Natural killer cell (primary cell): ENCODE measurements around the gene KCTD20. TPM values are rescaled to one million over a fixed set of nuclear protein-coding genes. Genes with fewer than 3 reads are reported as not detected.
"Not testable (repeated sequence)": the region's sequence is repeated elsewhere in the genome, so short reads cannot be mapped to it uniquely, and the experiment has no call there.

ENCODE experiments used
- ATAC-seq, 3 donors: fragments of 150-1000 bp in 2 of 3; fragments of 200-7000 bp in 1 of 3; cut with Tn5 transposase; 1 replicate in 1 of 3; 2 replicates in 2 of 3; pipeline ENCODE4 v1.10.0; 2021; ENCODE audit warnings: mild to moderate bottlenecking in 2 of 3, moderate library complexity in 2 of 3
- DNase-seq, 2 donors: peaks; one replicate each; pipeline versions ENCODE4 v3.0.0 to v3.0.0-alpha.2; 2013 to 2021; ENCODE audit warnings: mixed read lengths in 1 of 2
- H3K27ac ChIP-seq: one replicate; pipeline ENCODE4 v1.5.1; 2013; ENCODE audit warnings: mild to moderate bottlenecking, low read length
- H3K27me3 ChIP-seq: one replicate; pipeline ENCODE4 v1.6.1; 2013; ENCODE audit warnings: low read length; ENCODE audit not compliant: control insufficient read depth, insufficient read depth
- H3K36me3 ChIP-seq: one replicate; pipeline ENCODE4 v1.6.1; 2013; ENCODE audit warnings: low read length; ENCODE audit not compliant: control insufficient read depth, insufficient read depth
- H3K4me1 ChIP-seq: one replicate; pipeline ENCODE4 v1.6.1; 2013; ENCODE audit warnings: low read length; ENCODE audit not compliant: control insufficient read depth, insufficient read depth
- H3K4me3 ChIP-seq: one replicate; pipeline ENCODE4 v1.5.1; 2013; ENCODE audit warnings: low read length
- H3K9me3 ChIP-seq: one replicate; pipeline ENCODE4 v1.6.1; 2013; ENCODE audit warnings: low read length; ENCODE audit not compliant: control insufficient read depth, insufficient read depth
- H3K27ac Mint-ChIP-seq, 2 donors: one replicate each; pipeline ENCODE4 v1.8.0; 2022; ENCODE audit warnings: mild to moderate bottlenecking in 2 of 2, mixed read lengths in 2 of 2, moderate library complexity in 1 of 2
- H3K27me3 Mint-ChIP-seq, 2 donors: one replicate each; pipeline ENCODE4 v1.8.0; 2022; ENCODE audit warnings: low read depth in 2 of 2, mixed read lengths in 2 of 2
- H3K36me3 Mint-ChIP-seq: one replicate; pipeline ENCODE4 v1.8.0; 2022; ENCODE audit warnings: mixed read lengths
- H3K4me1 Mint-ChIP-seq, 2 donors: one replicate each; pipeline ENCODE4 v1.8.0; 2022; ENCODE audit warnings: mixed read lengths in 2 of 2
- H3K4me3 Mint-ChIP-seq: one replicate; pipeline ENCODE4 v1.8.0; 2022; ENCODE audit warnings: mild to moderate bottlenecking, moderate library complexity, mixed read lengths
- H3K9me3 Mint-ChIP-seq, 2 donors: one replicate each; pipeline ENCODE4 v1.8.0; 2022; ENCODE audit warnings: mixed read lengths in 2 of 2
- WGBS: methylation state at CpG from one replicate; pipeline ENCODE4 v1.1.7; 2013; ENCODE audit warnings: missing lambda C conversion rate; ENCODE audit not compliant: insufficient coverage; 5-methylcytosine and 5-hydroxymethylcytosine counted together
- intact Hi-C: fragments of 100-400 bp; cut with micrococcal nuclease; formaldehyde crosslinking; loops from one replicate; pipeline ENCODE4 v1.14.2; 2022
- total RNA-seq, 4 donors: library from RNA; stranded (reverse); fragments of 120-200 nt in 1 of 4; gene quantifications; one replicate each; pipeline versions ENCODE4 v1.2.3 to v1.2.4, GENCODE V29; 2013 to 2022
- TF ChIP-seq, protein P1 (sequence below): fragments of 200-600 bp; IDR thresholded peaks from one replicate; pipeline ENCODE4 v1.8.0; 2022; ENCODE audit warnings: antibody characterized with exemption

Gene KCTD20
- total RNA-seq, 3 donors from 2014 or later (not counting 1 experiment from before 2014, with no cell fraction given): 37.7 to 43.5 (median 43.2) TPM

DNA sequence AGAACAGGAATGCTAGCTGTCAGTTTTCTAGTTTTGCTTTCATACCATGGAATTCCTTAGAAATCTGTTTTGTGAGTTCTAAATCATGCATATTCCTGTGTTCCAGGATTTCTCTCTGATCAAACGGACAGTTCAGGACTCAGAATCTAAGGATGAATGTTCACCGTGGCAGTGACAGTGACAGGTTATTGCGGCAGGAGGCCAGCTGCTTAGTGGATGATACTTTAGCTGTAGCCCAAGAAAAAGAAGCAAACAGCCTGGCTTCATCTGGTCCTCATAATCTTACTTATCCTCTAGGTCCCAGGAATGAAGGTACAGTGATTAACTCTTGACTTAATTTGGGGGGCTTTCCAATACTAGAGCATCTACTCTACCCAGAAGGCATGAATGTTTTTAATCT is 27.1 kb downstream of the KCTD20 start:
- peak overlapping the region in 1 of 2 donors; percentile 46 for H3K27ac Mint-ChIP-seq
- intact Hi-C loops: no loop called here

DNA sequence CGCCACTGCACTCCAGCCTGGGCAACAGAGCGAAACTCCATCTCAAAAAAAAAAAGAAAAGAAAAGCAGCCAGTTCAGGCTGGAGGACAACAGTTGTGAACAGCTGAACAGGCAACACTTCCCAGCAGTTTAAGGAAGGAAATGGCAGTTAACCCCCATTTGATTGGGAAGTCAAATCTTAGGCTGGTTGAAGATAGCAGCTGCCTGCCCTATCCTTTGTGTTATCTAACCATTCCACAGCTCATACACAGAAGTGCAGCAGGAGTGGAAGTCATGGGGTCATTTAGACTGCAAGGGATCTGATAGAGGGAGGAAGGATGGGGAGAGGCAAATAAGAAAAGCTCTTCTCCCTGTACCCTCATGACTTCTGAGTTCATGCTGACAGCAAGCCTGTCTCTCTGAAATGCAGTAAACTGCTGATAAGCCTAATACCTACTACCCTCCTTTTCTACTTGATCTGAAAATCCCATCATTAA is 35.3 kb downstream of the KCTD20 start:
- Mint-ChIP-seq H3K27ac (peak overlapping the region in 1 of 2 donors; percentile 44), H3K27me3 (no peaks in the 10 kb centered on the region), H3K4me1 (peaks cover 0 to 15% of the 10 kb centered on the region in 2 donors), H3K9me3 (no peaks in the 10 kb centered on the region), H3K36me3 (peaks cover 13% of the 10 kb centered on the region), H3K4me3 (no peak overlapping the region)
- Histone ChIP-seq H3K27ac (no peak overlapping the region), H3K36me3 (peaks cover 36% of the 10 kb centered on the region), H3K9me3 (no peaks in the 10 kb centered on the region), H3K4me3 (no peak overlapping the region), H3K4me1 (no peaks in the 10 kb centered on the region), H3K27me3 (no peaks in the 10 kb centered on the region)
- intact Hi-C loops: no loop called here
- ATAC-seq: no peak
- 91% methylated on average over 2 of the region's 2 CpGs for WGBS
- no peak for DNase-seq
- TF ChIP-seq, protein P1, sequence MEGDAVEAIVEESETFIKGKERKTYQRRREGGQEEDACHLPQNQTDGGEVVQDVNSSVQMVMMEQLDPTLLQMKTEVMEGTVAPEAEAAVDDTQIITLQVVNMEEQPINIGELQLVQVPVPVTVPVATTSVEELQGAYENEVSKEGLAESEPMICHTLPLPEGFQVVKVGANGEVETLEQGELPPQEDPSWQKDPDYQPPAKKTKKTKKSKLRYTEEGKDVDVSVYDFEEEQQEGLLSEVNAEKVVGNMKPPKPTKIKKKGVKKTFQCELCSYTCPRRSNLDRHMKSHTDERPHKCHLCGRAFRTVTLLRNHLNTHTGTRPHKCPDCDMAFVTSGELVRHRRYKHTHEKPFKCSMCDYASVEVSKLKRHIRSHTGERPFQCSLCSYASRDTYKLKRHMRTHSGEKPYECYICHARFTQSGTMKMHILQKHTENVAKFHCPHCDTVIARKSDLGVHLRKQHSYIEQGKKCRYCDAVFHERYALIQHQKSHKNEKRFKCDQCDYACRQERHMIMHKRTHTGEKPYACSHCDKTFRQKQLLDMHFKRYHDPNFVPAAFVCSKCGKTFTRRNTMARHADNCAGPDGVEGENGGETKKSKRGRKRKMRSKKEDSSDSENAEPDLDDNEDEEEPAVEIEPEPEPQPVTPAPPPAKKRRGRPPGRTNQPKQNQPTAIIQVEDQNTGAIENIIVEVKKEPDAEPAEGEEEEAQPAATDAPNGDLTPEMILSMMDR: no peak

More for the DNA sequence above, 27.1 kb downstream of the KCTD20 start:
- Histone ChIP-seq H3K4me3 (no peak overlapping the region), H3K9me3 (no peaks in the 10 kb centered on the region), H3K27me3 (no peaks in the 10 kb centered on the region), H3K27ac (no peak overlapping the region), H3K36me3 (peaks cover 23% of the 10 kb centered on the region), H3K4me1 (no peaks in the 10 kb centered on the region)
- H3K36me3 Mint-ChIP-seq: no peaks in the 10 kb centered on the region
- TF ChIP-seq, protein P1: no peak
- no peaks in the 10 kb centered on the region for H3K9me3 Mint-ChIP-seq
- H3K4me1 Mint-ChIP-seq: peaks cover 6 to 15% of the 10 kb centered on the region in 2 donors
- DNase-seq (no peak), ATAC-seq (no peak)
- 93% methylated on average over 3 of the region's 3 CpGs for WGBS
- no peaks in the 10 kb centered on the region for H3K27me3 Mint-ChIP-seq
- no peak overlapping the region for H3K4me3 Mint-ChIP-seq

DNA sequence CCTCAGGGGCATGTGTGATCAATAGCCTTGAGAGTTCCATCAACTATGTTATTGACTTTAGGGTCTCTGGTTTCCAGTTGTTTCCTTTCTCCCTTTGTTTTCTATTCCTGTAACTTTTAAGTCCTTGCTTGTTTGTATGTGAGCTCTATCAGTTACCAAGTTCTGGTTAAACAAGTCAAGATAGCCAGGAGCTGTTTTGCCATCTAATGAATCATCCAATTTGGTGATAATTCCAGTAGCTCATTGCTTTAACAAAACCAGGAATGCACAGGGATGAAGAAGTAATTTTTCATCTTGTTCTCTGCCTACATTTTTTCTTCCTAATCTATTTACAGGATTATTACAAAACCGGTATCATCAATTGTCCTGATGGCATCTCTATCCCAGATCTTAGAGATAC is 36.5 kb downstream of the KCTD20 start:
- intact Hi-C loops: no loop called here
- Mint-ChIP-seq H3K4me3 (no peak overlapping the region), H3K36me3 (peaks cover 14% of the 10 kb centered on the region), H3K9me3 (no peaks in the 10 kb centered on the region), H3K27ac (peak overlapping the region in 1 of 2 donors; percentile 19), H3K27me3 (no peaks in the 10 kb centered on the region), H3K4me1 (peaks cover 4 to 15% of the 10 kb centered on the region in 2 donors)
- ATAC-seq (no peak), DNase-seq (no peak)
- WGBS: 100% methylated on average over 1 of the region's 1 CpG
- Histone ChIP-seq H3K27ac (no peak overlapping the region), H3K9me3 (no peaks in the 10 kb centered on the region), H3K27me3 (no peaks in the 10 kb centered on the region), H3K4me3 (no peak overlapping the region), H3K36me3 (peaks cover 38% of the 10 kb centered on the region), H3K4me1 (no peaks in the 10 kb centered on the region)
- TF ChIP-seq, protein P1: no peak

DNA sequence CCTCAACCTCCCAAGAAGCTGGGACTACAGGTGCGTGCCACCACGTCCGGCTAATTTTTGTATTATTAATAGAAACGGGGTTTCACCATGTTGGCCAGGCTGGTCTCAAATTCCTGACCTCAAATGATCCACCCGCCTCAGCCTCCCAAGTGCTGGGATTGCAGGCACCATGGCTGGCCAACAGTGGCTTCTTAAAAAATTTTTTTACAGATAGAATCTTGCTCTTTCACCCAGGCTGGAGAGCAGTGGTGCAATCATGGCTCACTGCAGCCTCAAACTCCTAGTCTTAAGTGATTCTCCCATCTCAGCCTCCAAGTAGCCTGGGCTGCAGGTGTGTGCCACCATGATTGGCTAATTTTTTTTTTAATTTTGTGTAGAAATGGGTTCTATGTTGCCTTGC is 40.5 kb downstream of the KCTD20 start:
- WGBS: 92% methylated on average over 5 of the region's 5 CpGs
- H3K27ac Mint-ChIP-seq, H3K4me3 Mint-ChIP-seq, H3K27ac ChIP-seq, H3K4me3 ChIP-seq, H3K9me3 ChIP-seq, H3K27me3 ChIP-seq, intact Hi-C loops, H3K4me1 ChIP-seq, H3K9me3 Mint-ChIP-seq, DNase-seq, ATAC-seq, H3K27me3 Mint-ChIP-seq: not testable (repeated sequence)
- peaks cover 13 to 16% of the 10 kb centered on the region in 2 donors for H3K4me1 Mint-ChIP-seq
- peaks cover 20% of the 10 kb centered on the region for H3K36me3 Mint-ChIP-seq
- H3K36me3 ChIP-seq: peaks cover 54% of the 10 kb centered on the region
